ENCODE measurements around the gene TRUB1. TPM values are rescaled to one million over a fixed set of nuclear protein-coding genes. Genes with fewer than 3 reads are reported as not detected.
"Not testable (repeated sequence)": the region's sequence is repeated elsewhere in the genome, so short reads cannot be mapped to it uniquely, and the experiment has no call there.

TRUB1 gene
- total RNA-seq (2014; rRNA removed; shearing (Covaris generic)): 19.6 and 25.4 TPM in 2 replicates
- 17.4 and 20.5 TPM in 2 replicates for polyA plus RNA-seq (2016; fragmentation: Nextera tagmentation; extraction: Ambion mirVana)

- TF ChIP-seq EZH2 (IDR thresholded peaks at IDR 0.05; ENCODE audit: insufficient read depth, poor library complexity, severe bottlenecking): no peak
- in situ Hi-C loops (cut with MboI): no loop called here
- H2AFZ ChIP-seq: peak within 1 kb of the TSS; percentile 96
- peaks cover 9% of the 10 kb centered on the region; the same call in 1 of the 2 replicates for H3K36me3 ChIP-seq (ENCODE audit: low read depth)
- no peaks in the 10 kb centered on the region for H4K20me1 ChIP-seq (ENCODE audit: insufficient read depth)
- H3K9me2 ChIP-seq (ENCODE audit: insufficient read depth): no peaks in the 10 kb centered on the region
- peak; percentile 97 for DNase-seq
- peaks cover 50% of the 10 kb centered on the region for H3K79me2 ChIP-seq (ENCODE audit: insufficient read depth)
- 0 to 1% methylated on average over 44 to 46 of the region's 46 CpGs for WGBS, 2 experiments (ENCODE audit: low coverage in 1 of 2, low lambda C conversion rate in 2 of 2, missing lambda C conversion rate in 2 of 2)
- H3K4me2 ChIP-seq (ENCODE audit: unreplicated experiment): peak within 1 kb of the TSS; percentile 84
- H3K9me3 ChIP-seq (ENCODE audit: low read depth): no peaks in the 10 kb centered on the region
- no peaks in the 10 kb centered on the region for H3F3A ChIP-seq (ENCODE audit: insufficient read depth)
- H3K9ac ChIP-seq: peak within 1 kb of the TSS; percentile 94
- H3K27me3 ChIP-seq (replicated peaks; ENCODE audit: insufficient read depth): no peaks in the 10 kb centered on the region
- H3K4me1 ChIP-seq (ENCODE audit: insufficient read depth): peaks cover 10% of the 10 kb centered on the region
- peak within 1 kb of the TSS; percentile 90 for H3K4me3 ChIP-seq
- H3K27ac ChIP-seq: peak within 1 kb of the TSS; percentile 72
These were observed at the start of gene TRUB1 for GRCh38 chr10:114937962-114938855. Gene TRUB1 (plus strand): TSS chr10:114938195. CDS start chr10:114938254, 59 bp downstream.

GRCh38 chr10:114893251-114893650 lies 44.7 kb upstream of the TRUB1 start:
- no peak for DNase-seq
- in situ Hi-C loops (cut with MboI): loop anchor here (10.0 kb wide), 1 partner anchor 222 kb away; no protein-coding TSS in a partner anchor
- TF ChIP-seq EZH2 (IDR thresholded peaks at IDR 0.05; ENCODE audit: insufficient read depth, poor library complexity, severe bottlenecking): no peak
- no peak for TF ChIP-seq EZH2phosphoT487 (IDR thresholded peaks at IDR 0.05; ENCODE audit: insufficient read depth, low read depth)

DNA sequence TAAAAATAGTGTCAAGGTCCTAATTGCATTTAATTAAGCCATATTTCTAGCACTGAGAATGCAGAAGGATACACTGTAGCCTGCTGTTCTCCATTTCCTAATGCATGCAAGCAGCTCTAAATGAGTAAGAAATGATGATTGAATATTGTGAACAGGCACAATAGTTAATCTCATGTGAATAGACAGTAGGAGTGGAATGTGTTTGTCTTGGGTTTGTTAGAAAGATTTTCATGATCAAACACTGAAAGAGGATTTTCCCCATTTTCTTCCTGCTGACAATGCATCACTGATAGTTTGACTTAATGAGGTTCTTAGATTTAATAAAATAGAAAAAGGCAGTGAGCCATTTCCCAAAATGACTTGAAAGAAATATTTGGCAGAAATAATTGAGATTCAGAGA lies 43.1 kb upstream of the TRUB1 start:
- Histone ChIP-seq H3K36me3 (ENCODE audit: low read depth) (no peaks in the 10 kb centered on the region), H3K4me1 (ENCODE audit: insufficient read depth) (no peaks in the 10 kb centered on the region), H3K9ac (no peak overlapping the region), H3F3A (ENCODE audit: insufficient read depth) (no peaks in the 10 kb centered on the region), H2AFZ (no peak overlapping the region), H3K79me2 (ENCODE audit: insufficient read depth) (no peaks in the 10 kb centered on the region), H3K9me3 (ENCODE audit: low read depth) (no peaks in the 10 kb centered on the region), H3K4me2 (ENCODE audit: unreplicated experiment) (no peak overlapping the region), H3K27ac (no peak overlapping the region), H3K4me3 (no peak overlapping the region), H4K20me1 (ENCODE audit: insufficient read depth) (no peaks in the 10 kb centered on the region), H3K27me3 (replicated peaks; ENCODE audit: insufficient read depth) (no peaks in the 10 kb centered on the region; the same call in 1 of the 2 replicates), H3K9me2 (ENCODE audit: insufficient read depth) (no peaks in the 10 kb centered on the region)
- no peak for TF ChIP-seq EZH2 (IDR thresholded peaks at IDR 0.05; ENCODE audit: insufficient read depth, poor library complexity, severe bottlenecking)
- TF ChIP-seq EZH2phosphoT487 (IDR thresholded peaks at IDR 0.05; ENCODE audit: insufficient read depth, low read depth): no peak
- in situ Hi-C loops (cut with MboI): loop anchor here (10.0 kb wide), 1 partner anchor 220 kb away; no protein-coding TSS in a partner anchor
- DNase-seq: no peak

More at GRCh38 chr10:114893251-114893650, 44.7 kb upstream of the TRUB1 start:
- H3K9me2 ChIP-seq (ENCODE audit: insufficient read depth): no peaks in the 10 kb centered on the region
- no peaks in the 10 kb centered on the region for H3K4me1 ChIP-seq (ENCODE audit: insufficient read depth)
- H3K9me3 ChIP-seq (ENCODE audit: low read depth): no peaks in the 10 kb centered on the region
- H3K4me3 ChIP-seq: no peak overlapping the region
- H3K9ac ChIP-seq: no peak overlapping the region
- H3K4me2 ChIP-seq (ENCODE audit: unreplicated experiment): no peak overlapping the region
- no peaks in the 10 kb centered on the region for H3F3A ChIP-seq (ENCODE audit: insufficient read depth)
- H3K79me2 ChIP-seq (ENCODE audit: insufficient read depth): no peaks in the 10 kb centered on the region
- no peaks in the 10 kb centered on the region for H3K36me3 ChIP-seq (ENCODE audit: low read depth)
- H2AFZ ChIP-seq: no peak overlapping the region
- no peaks in the 10 kb centered on the region; the same call in 1 of the 2 replicates for H3K27me3 ChIP-seq (replicated peaks; ENCODE audit: insufficient read depth)
- 45 to 47% methylated on average over 5 of the region's 5 CpGs for WGBS, 2 experiments (ENCODE audit: low coverage in 1 of 2, low lambda C conversion rate in 2 of 2, missing lambda C conversion rate in 2 of 2)
- H4K20me1 ChIP-seq (ENCODE audit: insufficient read depth): no peaks in the 10 kb centered on the region
- no peak overlapping the region for H3K27ac ChIP-seq

DNA sequence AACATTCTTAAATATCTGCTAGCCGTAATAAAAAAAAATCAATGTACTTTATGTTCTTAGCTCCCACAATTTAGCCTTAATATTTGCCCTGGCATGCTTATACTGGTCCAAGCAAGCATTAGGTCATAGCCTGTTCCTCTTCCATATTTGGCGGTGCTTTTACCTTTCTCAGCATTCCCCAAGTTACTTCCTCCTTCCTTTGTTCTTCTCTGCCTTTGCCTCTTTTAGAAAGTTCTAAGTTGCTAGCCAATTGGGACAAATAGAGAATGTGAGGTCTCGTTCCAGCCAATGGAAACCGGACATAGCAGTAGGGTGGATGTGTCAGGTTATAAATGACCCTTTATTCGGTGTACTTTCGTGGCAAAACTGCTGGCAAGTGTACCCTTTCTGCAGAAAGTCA lies 41.0 kb upstream of the TRUB1 start:
- H3K4me1 ChIP-seq (ENCODE audit: insufficient read depth); H3K9me2 ChIP-seq (ENCODE audit: insufficient read depth); H3K27me3 ChIP-seq (replicated peaks; ENCODE audit: insufficient read depth); H3K4me3 ChIP-seq; H3K4me2 ChIP-seq (ENCODE audit: unreplicated experiment); DNase-seq; H3K36me3 ChIP-seq (ENCODE audit: low read depth); H2AFZ ChIP-seq; H3K9me3 ChIP-seq (ENCODE audit: low read depth); H4K20me1 ChIP-seq (ENCODE audit: insufficient read depth); H3F3A ChIP-seq (ENCODE audit: insufficient read depth); H3K9ac ChIP-seq; H3K79me2 ChIP-seq (ENCODE audit: insufficient read depth); H3K27ac ChIP-seq: not testable (repeated sequence)
- WGBS, 2 experiments (ENCODE audit: low coverage in 1 of 2, low lambda C conversion rate in 2 of 2, missing lambda C conversion rate in 2 of 2): 52 to 55% methylated on average over 6 of the region's 6 CpGs
- in situ Hi-C loops (cut with MboI): loop anchor here (10.0 kb wide), 1 partner anchor 218 kb away; no protein-coding TSS in a partner anchor
